ENCODE data around the gene SERINC3. TPM values are rescaled to one million over a fixed set of nuclear protein-coding genes. Genes with fewer than 3 reads are reported as not detected.

Gene SERINC3
- polyA plus RNA-seq, 1 of the 3 experiments (the other 2 are of a cell fraction), result 105 TPM

GRCh38 chr20:44485078-44485829 lies 36.6 kb downstream of the SERINC3 start:
- H3K4me3 ChIP-seq (ENCODE audit: low read depth in 2 of 2, low read length in 1 of 2), result no peak overlapping the region
- DNase-seq, result no peak
- H4K20me1 ChIP-seq (ENCODE audit: insufficient read depth), result no peaks in the 10 kb centered on the region
- no peak overlapping the region for H3K9ac ChIP-seq
- 84% methylated on average over 7 of the region's 7 CpGs for WGBS (ENCODE audit: low lambda C conversion rate)
- no peaks in the 10 kb centered on the region for H3K4me1 ChIP-seq (ENCODE audit: control insufficient read depth in 1 of 2, insufficient read depth in 2 of 2, low read depth in 1 of 2, low read length in 1 of 2)
- H3K27me3 ChIP-seq (ENCODE audit: insufficient read depth), result no peaks in the 10 kb centered on the region
- H3K4me2 ChIP-seq, result no peak overlapping the region
- TF ChIP-seq CHD2 (IDR thresholded peaks at IDR 0.05; ENCODE audit: low read length, partially characterized antibody) (no peak), USF2 (IDR thresholded peaks at IDR 0.05; ENCODE audit: borderline replicate concordance, low read depth, low read length) (no peak), EZH2phosphoT487 (IDR thresholded peaks at IDR 0.05; ENCODE audit: borderline replicate concordance, low read depth) (no peak), TCF12 (IDR thresholded peaks at IDR 0.05) (no peak)
- peaks cover 36 to 65% of the 10 kb centered on the region in 2 experiments for H3K36me3 ChIP-seq (replicated peaks in 1 of 2; ENCODE audit: control insufficient read depth in 1 of 2, insufficient read depth in 2 of 2, low read length in 1 of 2)
- H3K9me2 ChIP-seq, result no peaks in the 10 kb centered on the region
- H2AFZ ChIP-seq (ENCODE audit: low read depth), result no peak overlapping the region
- H3K79me2 ChIP-seq (ENCODE audit: insufficient read depth), result no peaks in the 10 kb centered on the region; the same call in 1 of the 2 replicates
- CTCF ChIA-PET, result no interaction called here
- H3K27ac ChIP-seq (ENCODE audit: low read depth in 2 of 2, low read length in 1 of 2), result no peak overlapping the region; a peak in 1 of 4 replicates
- POLR2A ChIA-PET, result interaction anchor here (0.7 kb wide), 1 partner anchor 10 kb away, joined by 6 read pairs; the partner anchor contains the start of gene TTPAL
- H3K9me3 ChIP-seq, result no peaks in the 10 kb centered on the region
- no peaks in the 10 kb centered on the region for H3F3A ChIP-seq (replicated peaks; ENCODE audit: insufficient read depth)

- no peaks in the 10 kb centered on the region for H4K20me1 ChIP-seq (ENCODE audit: insufficient read depth)
- no peak overlapping the region for H3K9ac ChIP-seq
These were observed 38.8 kb downstream of the SERINC3 start for GRCh38 chr20:44483112-44483511.

GRCh38 chr20:44481719-44482416 lies 40.0 kb downstream of the SERINC3 start:
- Histone ChIP-seq H3K4me3 (ENCODE audit: low read depth in 2 of 2, low read length in 1 of 2) (no peak overlapping the region), H3K9me3 (no peaks in the 10 kb centered on the region), H2AFZ (ENCODE audit: low read depth) (no peak overlapping the region), H3K79me2 (ENCODE audit: insufficient read depth) (peaks cover 18% of the 10 kb centered on the region; the same call in 1 of the 2 replicates), H4K20me1 (ENCODE audit: insufficient read depth) (no peaks in the 10 kb centered on the region), H3K36me3 (replicated peaks in 1 of 2; ENCODE audit: control insufficient read depth in 1 of 2, insufficient read depth in 2 of 2, low read length in 1 of 2) (peaks cover 16 to 39% of the 10 kb centered on the region in 2 experiments), H3K4me2 (no peak overlapping the region), H3K9ac (no peak overlapping the region), H3K9me2 (no peaks in the 10 kb centered on the region), H3K4me1 (ENCODE audit: control insufficient read depth in 1 of 2, insufficient read depth in 2 of 2, low read depth in 1 of 2, low read length in 1 of 2) (peaks cover 0 to 5% of the 10 kb centered on the region in 2 experiments; a peak in 2 of 4 replicates), H3F3A (replicated peaks; ENCODE audit: insufficient read depth) (peaks cover 4% of the 10 kb centered on the region), H3K27ac (ENCODE audit: low read depth in 2 of 2, low read length in 1 of 2) (no peak overlapping the region), H3K27me3 (ENCODE audit: insufficient read depth) (no peaks in the 10 kb centered on the region)
- ChIA-PET POLR2A (no interaction called here), CTCF (no interaction called here)
- 82% methylated on average over 6 of the region's 6 CpGs for WGBS (ENCODE audit: low lambda C conversion rate)
- TF ChIP-seq EZH2phosphoT487 (IDR thresholded peaks at IDR 0.05; ENCODE audit: borderline replicate concordance, low read depth) (no peak), NRF1 (IDR thresholded peaks at IDR 0.05; ENCODE audit: low read depth, low read length) (no peak), GABPA (IDR thresholded peaks at IDR 0.05; ENCODE audit: low read depth) (no peak), JUND (IDR thresholded peaks at IDR 0.05) (no peak), EP300 (IDR thresholded peaks at IDR 0.05; ENCODE audit: borderline replicate concordance in 1 of 2, low read depth in 1 of 2, low read length in 1 of 2) (no peak), USF2 (IDR thresholded peaks at IDR 0.05; ENCODE audit: borderline replicate concordance, low read depth, low read length) (no peak), POLR2AphosphoS5 (IDR thresholded peaks at IDR 0.05; ENCODE audit: low read depth, low read length) (no peak), RFX5 (IDR thresholded peaks at IDR 0.05; ENCODE audit: low read length) (no peak), MAX (IDR thresholded peaks at IDR 0.05; ENCODE audit: low read depth) (no peak), RAD21 (IDR thresholded peaks at IDR 0.05; ENCODE audit: low read length) (no peak), TAF1 (IDR thresholded peaks at IDR 0.05; ENCODE audit: borderline replicate concordance, low read depth, low read length) (no peak), NFIC (IDR thresholded peaks at IDR 0.05; ENCODE audit: borderline replicate concordance) (no peak), RCOR1 (IDR thresholded peaks at IDR 0.05; ENCODE audit: low read length) (no peak)
- DNase-seq, result no peak

More at GRCh38 chr20:44483112-44483511, 38.8 kb downstream of the SERINC3 start:
- DNase-seq, result no peak
- Histone ChIP-seq H3K4me1 (ENCODE audit: control insufficient read depth in 1 of 2, insufficient read depth in 2 of 2, low read depth in 1 of 2, low read length in 1 of 2) (no peaks in the 10 kb centered on the region), H2AFZ (ENCODE audit: low read depth) (no peak overlapping the region), H3K27ac (ENCODE audit: low read depth in 2 of 2, low read length in 1 of 2) (no peak overlapping the region), H3K4me2 (no peak overlapping the region), H3K4me3 (ENCODE audit: low read depth in 2 of 2, low read length in 1 of 2) (no peak overlapping the region), H3K27me3 (ENCODE audit: insufficient read depth) (no peaks in the 10 kb centered on the region), H3K9me2 (no peaks in the 10 kb centered on the region), H3F3A (replicated peaks; ENCODE audit: insufficient read depth) (no peaks in the 10 kb centered on the region), H3K79me2 (ENCODE audit: insufficient read depth) (peaks cover 10% of the 10 kb centered on the region; the same call in 1 of the 2 replicates), H3K9me3 (no peaks in the 10 kb centered on the region), H3K36me3 (replicated peaks in 1 of 2; ENCODE audit: control insufficient read depth in 1 of 2, insufficient read depth in 2 of 2, low read length in 1 of 2) (peaks cover 22 to 47% of the 10 kb centered on the region in 2 experiments)
- CTCF ChIA-PET, result no interaction called here
- POLR2A ChIA-PET, result no interaction called here
- TF ChIP-seq RXRA (IDR thresholded peaks at IDR 0.05; ENCODE audit: borderline replicate concordance, low read depth), result no peak
- no peak for TF ChIP-seq EZH2phosphoT487 (IDR thresholded peaks at IDR 0.05; ENCODE audit: borderline replicate concordance, low read depth)
- TF ChIP-seq YY1 (IDR thresholded peaks at IDR 0.05; ENCODE audit: low read depth), result no peak
- WGBS (ENCODE audit: low lambda C conversion rate), result 96% methylated on average over 4 of the region's 5 CpGs

Measured in SK-N-SH (cell line).